Measurements from ENCODE around the gene DOCK1.

GRCh38 chr10:127368101-127368500, 462.9 kb downstream of the DOCK1 start:
- TF ChIP-seq CTCF (IDR thresholded peaks at IDR 0.05; ENCODE audit: low read length) (no peak), EZH2phosphoT487 (IDR thresholded peaks at IDR 0.05; ENCODE audit: low read length) (no peak)

Data from MM.1S (cell line).